Panc1 (cell line): Measurements from ENCODE around the gene VTI1A. TPM values are rescaled to one million over a fixed set of nuclear protein-coding genes. Genes with fewer than 3 reads are reported as not detected.
A peak's percentile ranks its signal among the peaks of the same experiment; 100 is the strongest.

Experiments used
- ATAC-seq: fragments of 200-7000 bp; cut with Tn5 transposase; 2 replicates; pipeline ENCODE4 v1.9.1; 2020; ENCODE audit warnings: mild to moderate bottlenecking, moderate library complexity
- BruUV-seq: library from RNA; stranded (reverse); fragments of 400-500 nt; replicated peaks from 2 replicates; lab custom pipeline; 2021; lab: Mats Ljungman, UMichigan
- CTCF ChIA-PET: fragments of 300-600 bp; sonication (Branson Sonifier 250); formaldehyde crosslinking; loops from one replicate; lab custom pipeline; 2022; ENCODE audit warnings: antibody characterized with exemption; lab: Charles Lee
- POLR2A ChIA-PET: fragments of 300-600 bp; sonication (Branson Sonifier 250); formaldehyde crosslinking; loops from one replicate; lab custom pipeline; 2022; ENCODE audit warnings: antibody characterized with exemption; lab: Charles Lee
- DNase-seq: peaks from one replicate; pipeline ENCODE4 v3.0.0-alpha.2; 2010; ENCODE audit warnings: low read depth, low spot score
- H3K27ac ChIP-seq: 2 replicates; pipeline ENCODE4 v1.5.1; 2011; ENCODE audit warnings: mild to moderate bottlenecking, low read length, inconsistent platforms
- H3K27me3 ChIP-seq: fragments of 200-500 bp; sonication (Bioruptor generic); 2 replicates; pipeline ENCODE4 v1.6.0; 2014; ENCODE audit warnings: low read length, inconsistent platforms; ENCODE audit not compliant: control insufficient read depth, insufficient read depth
- H3K36me3 ChIP-seq: fragments of 200-500 bp; sonication (Bioruptor generic); 2 replicates; pipeline ENCODE4 v1.5.1; 2014; ENCODE audit warnings: inconsistent platforms, mild to moderate bottlenecking, low read length, moderate library complexity; ENCODE audit not compliant: control insufficient read depth, insufficient read depth
- H3K4me1 ChIP-seq: 2 replicates; pipeline ENCODE4 v1.5.1; 2011; ENCODE audit warnings: inconsistent platforms, mild to moderate bottlenecking, low read length, moderate library complexity; ENCODE audit not compliant: control insufficient read depth, insufficient read depth
- H3K4me3 ChIP-seq, 2 experiments: 2 replicates each; pipeline ENCODE4 v1.5.1; 2011 to 2012; ENCODE audit warnings: low read depth in 2 of 2, low read length in 2 of 2, mild to moderate bottlenecking in 2 of 2, inconsistent platforms in 1 of 2, moderate library complexity in 1 of 2
- H3K9me3 ChIP-seq: fragments of 200-500 bp; sonication (Bioruptor generic); 2 replicates; pipeline ENCODE4 v1.5.1; 2014; ENCODE audit warnings: low read depth, mild to moderate bottlenecking, inconsistent platforms, low read length, moderate library complexity; ENCODE audit not compliant: control insufficient read depth, insufficient read depth
- POLR2AphosphoS5 ChIP-seq: IDR thresholded peaks from 2 replicates; pipeline ENCODE4 v1.6.1; 2012; ENCODE audit warnings: mild to moderate bottlenecking, low read depth, low read length, moderate library complexity
- SIN3A ChIP-seq: IDR thresholded peaks from 2 replicates; pipeline ENCODE4 v1.6.1; 2012; ENCODE audit warnings: low read depth, mild to moderate bottlenecking, low read length, moderate library complexity, borderline replicate concordance; ENCODE audit not compliant: insufficient read depth
- TCF7L2 ChIP-seq: IDR thresholded peaks from 2 replicates; pipeline ENCODE4 v1.6.1; 2011; ENCODE audit warnings: mild to moderate bottlenecking, low read depth, low read length, inconsistent platforms
- in situ Hi-C: cut with HindIII; loops from 2 replicates; pipeline ENCODE4 v1.10.0; 2016; ENCODE audit warnings: low sequenced_read_pairs, low pct_unique_long_range_greater_than_20kb
- intact Hi-C: fragments of 100-400 bp; cut with micrococcal nuclease; formaldehyde crosslinking; loops from one replicate; pipeline ENCODE4 v1.10.0; 2022; ENCODE audit not compliant: unreplicated experiment
- total RNA-seq: library from RNA; stranded (reverse); gene quantifications from one replicate; pipeline ENCODE4 v1.2.1, GENCODE V29; 2021; ENCODE audit not compliant: unreplicated experiment
- TF ChIP-seq, protein P1 (sequence below), 2 experiments: IDR thresholded peaks; 2 replicates each; pipeline ENCODE4 v1.6.1; 2011 to 2012; ENCODE audit warnings: low read depth in 2 of 2, control low read depth in 1 of 2, low read length in 1 of 2, mild to moderate bottlenecking in 1 of 2, moderate library complexity in 1 of 2; ENCODE audit not compliant: insufficient read depth in 1 of 2
- TF ChIP-seq, protein P2 (sequence below): fragments of 450-650 bp; IDR thresholded peaks from 2 replicates; pipeline ENCODE4 v1.5.1; 2017; ENCODE audit warnings: mild to moderate bottlenecking

VTI1A gene
- total RNA-seq, 1 experiment from 2014 or later = 36.3 TPM

DNA sequence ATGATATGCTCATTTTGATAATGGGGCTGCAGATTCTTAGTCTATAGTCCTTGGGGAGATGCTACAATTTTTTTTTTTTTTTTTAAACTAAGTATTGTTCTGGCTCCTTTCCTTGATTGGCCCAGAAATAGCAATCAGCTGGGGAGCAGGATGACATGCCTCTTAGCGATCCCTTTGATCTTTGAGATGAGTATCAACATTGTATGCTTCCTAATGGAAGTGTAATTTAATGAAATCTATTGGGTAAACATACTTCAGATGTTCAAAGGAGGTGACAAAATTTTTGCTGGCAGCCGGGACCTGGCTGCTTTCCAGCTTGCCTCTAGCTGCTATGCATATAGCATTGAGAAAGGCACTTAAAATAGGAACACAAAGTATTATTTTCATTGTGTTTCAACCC is 43.5 kb downstream of the VTI1A start:
- no peak for DNase-seq
- no peaks in the 10 kb centered on the region for H3K9me3 ChIP-seq
- no peak overlapping the region for H3K27ac ChIP-seq
- no peak overlapping the region for H3K4me3 ChIP-seq
- no TSS peak for BruUV-seq
- ATAC-seq = no peak
- H3K36me3 ChIP-seq = no peaks in the 10 kb centered on the region
- CTCF ChIA-PET = interaction anchor here (0.7 kb wide), 1 partner anchor 35 kb away, joined by 3 read pairs; no protein-coding TSS in a partner anchor
- POLR2A ChIA-PET = no interaction called here
- peak; percentile 72; the same call in 1 of the 2 replicates for TF ChIP-seq TCF7L2
- no peak for TF ChIP-seq POLR2AphosphoS5
- H3K4me1 ChIP-seq = peaks cover 4% of the 10 kb centered on the region; the same call in 1 of the 2 replicates
- no peaks in the 10 kb centered on the region for H3K27me3 ChIP-seq
- in situ Hi-C loops = no loop called here
- intact Hi-C loops = no loop called here

DNA sequence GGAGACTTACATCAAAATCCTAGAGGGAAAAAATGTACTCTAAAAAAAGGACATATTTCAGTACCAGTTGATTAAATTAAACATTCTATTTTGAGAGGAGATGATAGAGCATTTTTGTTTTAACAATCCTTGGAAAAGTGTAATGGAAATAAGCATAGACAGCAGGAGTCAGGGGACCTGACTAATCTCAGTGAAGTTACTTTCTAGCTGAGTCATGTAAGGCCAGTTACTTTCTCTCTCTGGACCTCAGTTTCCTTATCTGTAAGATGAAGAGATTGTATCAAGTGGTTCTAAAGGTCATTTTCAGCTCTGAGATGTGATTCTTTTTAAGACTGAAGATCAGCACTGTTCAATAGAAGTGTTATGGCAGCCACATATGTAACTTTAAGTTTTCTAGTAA is 44.1 kb downstream of the VTI1A start:
- DNase-seq (no peak), ATAC-seq (no peak)
- in situ Hi-C loops = no loop called here
- ChIA-PET POLR2A (no interaction called here), CTCF (interaction anchor here (0.6 kb wide), 1 partner anchor 19 kb away, joined by 3 read pairs; no protein-coding TSS in a partner anchor)
- intact Hi-C loops = no loop called here
- no peaks in the 10 kb centered on the region for H3K36me3 ChIP-seq
- no peak overlapping the region for H3K27ac ChIP-seq
- no peaks in the 10 kb centered on the region for H3K9me3 ChIP-seq
- no peak overlapping the region for H3K4me3 ChIP-seq
- H3K4me1 ChIP-seq = peaks cover 4% of the 10 kb centered on the region; the same call in 1 of the 2 replicates
- BruUV-seq = no TSS peak
- TF ChIP-seq, protein P1, sequence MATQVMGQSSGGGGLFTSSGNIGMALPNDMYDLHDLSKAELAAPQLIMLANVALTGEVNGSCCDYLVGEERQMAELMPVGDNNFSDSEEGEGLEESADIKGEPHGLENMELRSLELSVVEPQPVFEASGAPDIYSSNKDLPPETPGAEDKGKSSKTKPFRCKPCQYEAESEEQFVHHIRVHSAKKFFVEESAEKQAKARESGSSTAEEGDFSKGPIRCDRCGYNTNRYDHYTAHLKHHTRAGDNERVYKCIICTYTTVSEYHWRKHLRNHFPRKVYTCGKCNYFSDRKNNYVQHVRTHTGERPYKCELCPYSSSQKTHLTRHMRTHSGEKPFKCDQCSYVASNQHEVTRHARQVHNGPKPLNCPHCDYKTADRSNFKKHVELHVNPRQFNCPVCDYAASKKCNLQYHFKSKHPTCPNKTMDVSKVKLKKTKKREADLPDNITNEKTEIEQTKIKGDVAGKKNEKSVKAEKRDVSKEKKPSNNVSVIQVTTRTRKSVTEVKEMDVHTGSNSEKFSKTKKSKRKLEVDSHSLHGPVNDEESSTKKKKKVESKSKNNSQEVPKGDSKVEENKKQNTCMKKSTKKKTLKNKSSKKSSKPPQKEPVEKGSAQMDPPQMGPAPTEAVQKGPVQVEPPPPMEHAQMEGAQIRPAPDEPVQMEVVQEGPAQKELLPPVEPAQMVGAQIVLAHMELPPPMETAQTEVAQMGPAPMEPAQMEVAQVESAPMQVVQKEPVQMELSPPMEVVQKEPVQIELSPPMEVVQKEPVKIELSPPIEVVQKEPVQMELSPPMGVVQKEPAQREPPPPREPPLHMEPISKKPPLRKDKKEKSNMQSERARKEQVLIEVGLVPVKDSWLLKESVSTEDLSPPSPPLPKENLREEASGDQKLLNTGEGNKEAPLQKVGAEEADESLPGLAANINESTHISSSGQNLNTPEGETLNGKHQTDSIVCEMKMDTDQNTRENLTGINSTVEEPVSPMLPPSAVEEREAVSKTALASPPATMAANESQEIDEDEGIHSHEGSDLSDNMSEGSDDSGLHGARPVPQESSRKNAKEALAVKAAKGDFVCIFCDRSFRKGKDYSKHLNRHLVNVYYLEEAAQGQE (IDR thresholded peaks at IDR 0.05; ENCODE audit: insufficient read depth in 1 of 2, low read depth in 2 of 2, low read length in 1 of 2) = no peak
- TF ChIP-seq POLR2AphosphoS5 (no peak), TCF7L2 (no peak), SIN3A (no peak)
- TF ChIP-seq, protein P2, sequence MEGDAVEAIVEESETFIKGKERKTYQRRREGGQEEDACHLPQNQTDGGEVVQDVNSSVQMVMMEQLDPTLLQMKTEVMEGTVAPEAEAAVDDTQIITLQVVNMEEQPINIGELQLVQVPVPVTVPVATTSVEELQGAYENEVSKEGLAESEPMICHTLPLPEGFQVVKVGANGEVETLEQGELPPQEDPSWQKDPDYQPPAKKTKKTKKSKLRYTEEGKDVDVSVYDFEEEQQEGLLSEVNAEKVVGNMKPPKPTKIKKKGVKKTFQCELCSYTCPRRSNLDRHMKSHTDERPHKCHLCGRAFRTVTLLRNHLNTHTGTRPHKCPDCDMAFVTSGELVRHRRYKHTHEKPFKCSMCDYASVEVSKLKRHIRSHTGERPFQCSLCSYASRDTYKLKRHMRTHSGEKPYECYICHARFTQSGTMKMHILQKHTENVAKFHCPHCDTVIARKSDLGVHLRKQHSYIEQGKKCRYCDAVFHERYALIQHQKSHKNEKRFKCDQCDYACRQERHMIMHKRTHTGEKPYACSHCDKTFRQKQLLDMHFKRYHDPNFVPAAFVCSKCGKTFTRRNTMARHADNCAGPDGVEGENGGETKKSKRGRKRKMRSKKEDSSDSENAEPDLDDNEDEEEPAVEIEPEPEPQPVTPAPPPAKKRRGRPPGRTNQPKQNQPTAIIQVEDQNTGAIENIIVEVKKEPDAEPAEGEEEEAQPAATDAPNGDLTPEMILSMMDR = no peak
- H3K27me3 ChIP-seq = no peaks in the 10 kb centered on the region

DNA sequence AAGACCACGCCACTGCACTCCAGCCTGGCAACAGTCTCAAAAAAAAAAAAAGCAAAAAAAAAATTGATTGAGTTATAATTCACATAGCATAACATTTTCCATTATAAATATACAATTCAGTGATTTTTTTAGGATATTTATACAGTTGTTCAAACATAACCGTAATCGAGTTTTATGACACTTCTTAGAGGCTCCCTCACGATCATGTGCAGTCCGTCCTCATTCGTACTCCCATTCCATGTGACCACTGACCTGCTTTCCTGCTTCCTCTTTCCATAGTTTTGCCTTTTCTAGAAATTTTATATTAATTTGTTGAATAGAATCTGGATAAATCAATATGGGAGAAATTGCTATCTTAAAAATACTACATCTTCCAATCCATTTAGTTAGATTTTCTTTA is 45.7 kb downstream of the VTI1A start:
- BruUV-seq = no TSS peak
- no peaks in the 10 kb centered on the region for H3K36me3 ChIP-seq
- in situ Hi-C loops (no loop called here), intact Hi-C loops (no loop called here)
- CTCF ChIA-PET = interaction anchor here (0.6 kb wide), 1 partner anchor 950 kb away, joined by 6 read pairs; no protein-coding TSS in a partner anchor
- no peak for TF ChIP-seq SIN3A
- TF ChIP-seq POLR2AphosphoS5 = no peak
- TF ChIP-seq, protein P1 (IDR thresholded peaks at IDR 0.05; ENCODE audit: insufficient read depth in 1 of 2, low read depth in 2 of 2, low read length in 1 of 2) = no peak
- TF ChIP-seq, protein P2 = no peak
- no peak for TF ChIP-seq TCF7L2
- peaks cover 4% of the 10 kb centered on the region; the same call in 1 of the 2 replicates for H3K4me1 ChIP-seq
- DNase-seq = no peak
- no peaks in the 10 kb centered on the region for H3K27me3 ChIP-seq
- H3K4me3 ChIP-seq = no peak overlapping the region
- no peaks in the 10 kb centered on the region for H3K9me3 ChIP-seq
- POLR2A ChIA-PET = no interaction called here
- H3K27ac ChIP-seq = no peak overlapping the region
- ATAC-seq = no peak
